Measurements from ENCODE around the gene SLC26A9.

Gene SLC26A9

GRCh38 chr1:205959789-205960188, 16.5 kb upstream of the SLC26A9 start:
- H3F3A ChIP-seq (ENCODE audit: control insufficient read depth, insufficient read depth) = no peaks in the 10 kb centered on the region
- TF ChIP-seq CTCF (IDR thresholded peaks at IDR 0.05; ENCODE audit: low read depth, low read length, poor library complexity, severe bottlenecking) (no peak), EZH2phosphoT487 (IDR thresholded peaks at IDR 0.05; ENCODE audit: borderline replicate concordance, low read length) (no peak)
- H3K36me3 ChIP-seq (ENCODE audit: control insufficient read depth, low read length) = no peaks in the 10 kb centered on the region
- H3K27me3 ChIP-seq (ENCODE audit: control insufficient read depth, low read length) = peaks cover 26% of the 10 kb centered on the region
- no peak overlapping the region for H3K4me2 ChIP-seq (ENCODE audit: low read length)
- no peak overlapping the region for H3K4me3 ChIP-seq (ENCODE audit: low read length)
- no peaks in the 10 kb centered on the region for H4K20me1 ChIP-seq (ENCODE audit: control insufficient read depth, insufficient read depth, low read depth, low read length)
- no peaks in the 10 kb centered on the region for H3K79me2 ChIP-seq (ENCODE audit: control insufficient read depth, low read length)
- H3K4me1 ChIP-seq (ENCODE audit: control insufficient read depth, low read length) = no peaks in the 10 kb centered on the region
- H3K9me3 ChIP-seq (ENCODE audit: control insufficient read depth, insufficient read depth, low read length) = no peaks in the 10 kb centered on the region
- H3K9me2 ChIP-seq (replicated peaks; ENCODE audit: control insufficient read depth, low read length) = no peaks in the 10 kb centered on the region
- no peak overlapping the region for H3K27ac ChIP-seq (ENCODE audit: low read depth, low read length)

- Histone ChIP-seq H3K79me2 (ENCODE audit: control insufficient read depth, low read length) (no peaks in the 10 kb centered on the region), H3K4me1 (ENCODE audit: control insufficient read depth, low read length) (no peaks in the 10 kb centered on the region), H3K9me2 (replicated peaks; ENCODE audit: control insufficient read depth, low read length) (no peaks in the 10 kb centered on the region), H3K27ac (ENCODE audit: low read depth, low read length) (no peak overlapping the region), H3F3A (ENCODE audit: control insufficient read depth, insufficient read depth) (no peaks in the 10 kb centered on the region), H3K36me3 (ENCODE audit: control insufficient read depth, low read length) (no peaks in the 10 kb centered on the region), H4K20me1 (ENCODE audit: control insufficient read depth, insufficient read depth, low read depth, low read length) (no peaks in the 10 kb centered on the region), H3K4me3 (ENCODE audit: low read length) (no peak overlapping the region), H3K4me2 (ENCODE audit: low read length) (no peak overlapping the region), H3K9me3 (ENCODE audit: control insufficient read depth, insufficient read depth, low read length) (no peaks in the 10 kb centered on the region), H3K27me3 (ENCODE audit: control insufficient read depth, low read length) (peaks cover 19% of the 10 kb centered on the region)
- TF ChIP-seq EZH2phosphoT487 (IDR thresholded peaks at IDR 0.05; ENCODE audit: borderline replicate concordance, low read length) (no peak), CTCF (IDR thresholded peaks at IDR 0.05; ENCODE audit: low read depth, low read length, poor library complexity, severe bottlenecking) (no peak)
These were observed 12.2 kb upstream of the SLC26A9 start for GRCh38 chr1:205955499-205955898.

- H4K20me1 ChIP-seq (ENCODE audit: control insufficient read depth, insufficient read depth, low read depth, low read length) = no peaks in the 10 kb centered on the region
- no peak overlapping the region for H3K27ac ChIP-seq (ENCODE audit: low read depth, low read length)
- H3K9me3 ChIP-seq (ENCODE audit: control insufficient read depth, insufficient read depth, low read length) = no peaks in the 10 kb centered on the region
- no peaks in the 10 kb centered on the region for H3K36me3 ChIP-seq (ENCODE audit: control insufficient read depth, low read length)
- H3K4me3 ChIP-seq (ENCODE audit: low read length) = no peak overlapping the region
- peaks cover 19% of the 10 kb centered on the region for H3K27me3 ChIP-seq (ENCODE audit: control insufficient read depth, low read length)
- TF ChIP-seq EZH2phosphoT487 (IDR thresholded peaks at IDR 0.05; ENCODE audit: borderline replicate concordance, low read length) (no peak), CTCF (IDR thresholded peaks at IDR 0.05; ENCODE audit: low read depth, low read length, poor library complexity, severe bottlenecking) (no peak)
- no peak overlapping the region for H3K4me2 ChIP-seq (ENCODE audit: low read length)
- no peaks in the 10 kb centered on the region for H3K9me2 ChIP-seq (replicated peaks; ENCODE audit: control insufficient read depth, low read length)
- H3K4me1 ChIP-seq (ENCODE audit: control insufficient read depth, low read length) = no peaks in the 10 kb centered on the region
- H3K79me2 ChIP-seq (ENCODE audit: control insufficient read depth, low read length) = no peaks in the 10 kb centered on the region
- no peaks in the 10 kb centered on the region for H3F3A ChIP-seq (ENCODE audit: control insufficient read depth, insufficient read depth)
These were observed 11.7 kb upstream of the SLC26A9 start for GRCh38 chr1:205954819-205955404.
